ENCODE results near the gene CCT8L2.
"Not testable (repeated sequence)": the region's sequence is repeated elsewhere in the genome, so short reads cannot be mapped to it uniquely, and the experiment has no call there.

Gene CCT8L2

DNA sequence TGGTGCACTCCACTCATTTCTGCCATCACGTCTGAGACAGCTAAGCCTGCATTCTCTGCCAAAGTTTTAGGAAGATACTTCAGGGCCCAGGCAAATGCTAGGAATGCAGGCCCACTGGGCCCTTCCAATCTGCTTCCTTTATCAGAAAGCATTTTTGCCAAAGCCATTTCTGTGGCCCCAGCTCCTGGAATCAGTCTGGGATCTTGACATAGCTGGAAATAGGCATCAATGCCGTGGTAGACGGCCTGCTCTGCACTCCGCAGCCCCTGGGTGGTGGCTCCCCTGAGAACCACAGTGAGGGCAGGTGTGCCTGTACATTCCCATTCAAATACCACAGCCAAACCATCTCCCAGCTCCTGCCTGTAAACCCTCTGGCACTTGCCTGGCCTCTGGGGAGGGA is 1.5 kb downstream of the CCT8L2 start:
- H3K4me1 ChIP-seq (ENCODE audit: control insufficient read depth, low read depth, low read length); H3K27me3 ChIP-seq (ENCODE audit: control insufficient read depth, insufficient read depth, low read length); H3K4me3 ChIP-seq (ENCODE audit: low read length); H3K36me3 ChIP-seq (ENCODE audit: control insufficient read depth, low read depth, low read length); H3K9ac ChIP-seq (ENCODE audit: low read length); H3K27ac ChIP-seq (ENCODE audit: low read length): not testable (repeated sequence)
- peaks cover 22% of the 10 kb centered on the region for H3K9me3 ChIP-seq (ENCODE audit: control insufficient read depth, low read depth, low read length)

- no peak overlapping the region for H3K4me3 ChIP-seq (ENCODE audit: low read length)
- no peak overlapping the region for H3K9ac ChIP-seq (ENCODE audit: low read length)
- H3K27me3 ChIP-seq (ENCODE audit: control insufficient read depth, insufficient read depth, low read length): no peaks in the 10 kb centered on the region
- H3K9me3 ChIP-seq (ENCODE audit: control insufficient read depth, low read depth, low read length): peaks cover 20% of the 10 kb centered on the region
- H3K36me3 ChIP-seq (ENCODE audit: control insufficient read depth, low read depth, low read length): no peaks in the 10 kb centered on the region
- no peaks in the 10 kb centered on the region for H3K4me1 ChIP-seq (ENCODE audit: control insufficient read depth, low read depth, low read length)
- H3K27ac ChIP-seq (ENCODE audit: low read length): no peak overlapping the region
Observed at GRCh38 chr22:16586991-16587390, 5.6 kb downstream of the CCT8L2 start.

DNA sequence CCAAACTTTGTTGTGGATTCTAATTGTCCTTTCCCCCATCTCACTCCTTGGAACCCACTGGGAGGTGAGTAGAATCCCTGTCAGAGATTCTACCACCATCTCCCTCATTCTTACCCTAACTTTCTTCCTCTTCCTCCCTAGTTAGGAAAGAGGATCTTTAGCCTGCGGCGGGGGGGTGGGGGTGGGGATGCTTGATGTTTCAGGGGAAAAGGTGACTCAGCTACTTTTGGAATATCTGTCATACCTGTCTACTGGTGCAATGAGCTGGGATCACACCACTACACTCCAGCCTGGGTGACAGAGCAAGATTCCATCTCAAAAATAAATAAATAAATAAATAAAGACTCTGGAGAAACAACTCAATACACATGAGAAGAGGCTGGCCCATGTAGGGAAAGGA is 6.4 kb downstream of the CCT8L2 start:
- Histone ChIP-seq H3K9ac (ENCODE audit: low read length) (no peak overlapping the region), H3K4me3 (ENCODE audit: low read length) (no peak overlapping the region), H3K4me1 (ENCODE audit: control insufficient read depth, low read depth, low read length) (no peaks in the 10 kb centered on the region), H3K9me3 (ENCODE audit: control insufficient read depth, low read depth, low read length) (peaks cover 20% of the 10 kb centered on the region), H3K27me3 (ENCODE audit: control insufficient read depth, insufficient read depth, low read length) (no peaks in the 10 kb centered on the region), H3K27ac (ENCODE audit: low read length) (no peak overlapping the region), H3K36me3 (ENCODE audit: control insufficient read depth, low read depth, low read length) (no peaks in the 10 kb centered on the region)

DNA sequence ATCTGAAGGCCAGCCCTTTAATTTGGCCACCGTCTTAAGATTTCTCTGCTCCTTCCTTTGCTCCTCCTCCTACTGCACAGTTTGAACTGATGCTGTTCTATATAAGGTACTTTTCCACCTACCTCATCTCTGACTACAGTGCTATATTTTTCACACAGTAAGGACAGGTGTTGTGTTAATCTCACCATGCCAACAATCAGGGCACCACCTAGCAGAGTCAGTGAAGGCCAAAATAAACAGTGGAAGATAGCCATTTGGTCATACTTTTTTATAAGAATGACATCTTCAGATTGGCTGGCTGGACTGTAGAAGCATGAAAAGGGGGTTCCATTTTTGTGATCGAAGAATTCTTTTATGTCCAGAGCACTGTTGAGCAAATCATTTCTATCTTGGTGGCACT is 11.7 kb downstream of the CCT8L2 start:
- H3K27ac ChIP-seq (ENCODE audit: low read length); H3K27me3 ChIP-seq (ENCODE audit: control insufficient read depth, insufficient read depth, low read length); H3K4me1 ChIP-seq (ENCODE audit: control insufficient read depth, low read depth, low read length); H3K4me3 ChIP-seq (ENCODE audit: low read length); H3K9ac ChIP-seq (ENCODE audit: low read length); H3K36me3 ChIP-seq (ENCODE audit: control insufficient read depth, low read depth, low read length): not testable (repeated sequence)
- peaks cover 15% of the 10 kb centered on the region for H3K9me3 ChIP-seq (ENCODE audit: control insufficient read depth, low read depth, low read length)

- H3K9me3 ChIP-seq (ENCODE audit: control insufficient read depth, low read depth, low read length): peaks cover 12% of the 10 kb centered on the region
- H3K27ac ChIP-seq (ENCODE audit: low read length); H3K4me3 ChIP-seq (ENCODE audit: low read length); H3K27me3 ChIP-seq (ENCODE audit: control insufficient read depth, insufficient read depth, low read length); H3K9ac ChIP-seq (ENCODE audit: low read length); H3K36me3 ChIP-seq (ENCODE audit: control insufficient read depth, low read depth, low read length); H3K4me1 ChIP-seq (ENCODE audit: control insufficient read depth, low read depth, low read length): not testable (repeated sequence)
Observed at GRCh38 chr22:16569240-16569834, 23.3 kb downstream of the CCT8L2 start.

DNA sequence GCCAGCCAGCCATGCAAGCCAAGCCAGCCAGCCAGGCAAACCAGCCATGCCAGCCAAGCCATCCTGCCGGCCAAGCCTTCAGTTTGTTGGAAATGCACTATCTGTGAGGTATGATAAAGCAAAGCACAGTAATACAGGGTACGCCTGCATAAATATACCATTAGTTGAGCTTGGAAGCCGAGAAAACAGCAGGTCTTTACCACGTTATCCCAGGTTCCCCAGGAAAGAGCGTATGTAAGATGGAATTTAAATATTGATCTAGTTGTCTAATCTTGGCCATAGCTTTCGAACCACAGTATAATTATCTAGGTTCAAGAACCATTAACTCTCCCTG is 24.2 kb downstream of the CCT8L2 start:
- Histone ChIP-seq H3K27me3 (ENCODE audit: control insufficient read depth, insufficient read depth, low read length) (no peaks in the 10 kb centered on the region), H3K27ac (ENCODE audit: low read length) (no peak overlapping the region), H3K4me3 (ENCODE audit: low read length) (no peak overlapping the region), H3K36me3 (ENCODE audit: control insufficient read depth, low read depth, low read length) (no peaks in the 10 kb centered on the region), H3K9ac (ENCODE audit: low read length) (no peak overlapping the region), H3K9me3 (ENCODE audit: control insufficient read depth, low read depth, low read length) (peaks cover 11% of the 10 kb centered on the region), H3K4me1 (ENCODE audit: control insufficient read depth, low read depth, low read length) (no peaks in the 10 kb centered on the region)

DNA sequence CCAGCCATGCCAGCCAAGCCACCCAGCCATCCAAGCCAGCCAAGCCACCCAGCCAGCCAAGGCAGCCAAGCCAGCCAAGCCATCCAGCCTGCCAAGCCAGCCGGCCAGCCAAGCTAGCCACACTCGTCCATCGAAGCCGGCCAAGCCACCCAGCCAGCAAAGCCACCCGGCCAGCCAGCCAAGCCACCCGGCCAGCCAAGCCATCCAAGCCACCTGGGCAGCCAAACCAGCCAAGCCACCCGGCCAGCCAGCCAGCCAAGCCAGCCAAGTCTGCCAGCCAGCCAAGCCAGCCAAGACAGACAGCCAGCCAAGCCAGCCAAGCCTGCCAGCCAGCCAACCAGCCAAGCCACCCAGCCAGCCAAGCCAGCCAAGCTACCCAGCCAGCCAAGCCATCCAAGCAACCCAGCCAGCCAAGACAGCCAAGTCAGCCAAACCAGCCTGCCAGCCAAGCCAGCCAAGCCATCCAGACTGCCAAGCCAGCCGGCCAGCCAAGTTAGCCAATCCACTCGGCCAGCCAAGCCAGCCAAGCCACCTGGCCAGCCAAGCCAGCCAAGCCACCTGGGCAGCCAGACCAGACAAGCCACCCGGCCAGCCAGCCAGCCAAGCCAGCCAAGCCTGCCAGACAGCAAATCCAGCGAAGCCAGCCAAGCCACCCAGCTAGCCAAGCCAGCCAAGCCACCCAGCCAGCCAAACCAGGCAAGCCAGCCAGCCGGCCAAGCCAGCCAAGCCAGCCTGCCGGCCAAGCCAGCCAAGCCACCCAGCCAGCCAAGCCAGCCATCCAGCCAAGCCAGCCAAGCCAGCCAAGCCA is 24.8 kb downstream of the CCT8L2 start:
- H3K9me3 ChIP-seq (ENCODE audit: control insufficient read depth, low read depth, low read length): peaks cover 11% of the 10 kb centered on the region
- not testable (repeated sequence) for H3K4me1 ChIP-seq (ENCODE audit: control insufficient read depth, low read depth, low read length); H3K27me3 ChIP-seq (ENCODE audit: control insufficient read depth, insufficient read depth, low read length); H3K9ac ChIP-seq (ENCODE audit: low read length); H3K36me3 ChIP-seq (ENCODE audit: control insufficient read depth, low read depth, low read length); H3K27ac ChIP-seq (ENCODE audit: low read length); H3K4me3 ChIP-seq (ENCODE audit: low read length)

- H3K9me3 ChIP-seq (ENCODE audit: control insufficient read depth, low read depth, low read length): peaks cover 15% of the 10 kb centered on the region
- not testable (repeated sequence) for H3K4me1 ChIP-seq (ENCODE audit: control insufficient read depth, low read depth, low read length); H3K4me3 ChIP-seq (ENCODE audit: low read length); H3K27ac ChIP-seq (ENCODE audit: low read length); H3K27me3 ChIP-seq (ENCODE audit: control insufficient read depth, insufficient read depth, low read length); H3K36me3 ChIP-seq (ENCODE audit: control insufficient read depth, low read depth, low read length); H3K9ac ChIP-seq (ENCODE audit: low read length)
Observed at GRCh38 chr22:16566421-16567151, 26.0 kb downstream of the CCT8L2 start.

DNA sequence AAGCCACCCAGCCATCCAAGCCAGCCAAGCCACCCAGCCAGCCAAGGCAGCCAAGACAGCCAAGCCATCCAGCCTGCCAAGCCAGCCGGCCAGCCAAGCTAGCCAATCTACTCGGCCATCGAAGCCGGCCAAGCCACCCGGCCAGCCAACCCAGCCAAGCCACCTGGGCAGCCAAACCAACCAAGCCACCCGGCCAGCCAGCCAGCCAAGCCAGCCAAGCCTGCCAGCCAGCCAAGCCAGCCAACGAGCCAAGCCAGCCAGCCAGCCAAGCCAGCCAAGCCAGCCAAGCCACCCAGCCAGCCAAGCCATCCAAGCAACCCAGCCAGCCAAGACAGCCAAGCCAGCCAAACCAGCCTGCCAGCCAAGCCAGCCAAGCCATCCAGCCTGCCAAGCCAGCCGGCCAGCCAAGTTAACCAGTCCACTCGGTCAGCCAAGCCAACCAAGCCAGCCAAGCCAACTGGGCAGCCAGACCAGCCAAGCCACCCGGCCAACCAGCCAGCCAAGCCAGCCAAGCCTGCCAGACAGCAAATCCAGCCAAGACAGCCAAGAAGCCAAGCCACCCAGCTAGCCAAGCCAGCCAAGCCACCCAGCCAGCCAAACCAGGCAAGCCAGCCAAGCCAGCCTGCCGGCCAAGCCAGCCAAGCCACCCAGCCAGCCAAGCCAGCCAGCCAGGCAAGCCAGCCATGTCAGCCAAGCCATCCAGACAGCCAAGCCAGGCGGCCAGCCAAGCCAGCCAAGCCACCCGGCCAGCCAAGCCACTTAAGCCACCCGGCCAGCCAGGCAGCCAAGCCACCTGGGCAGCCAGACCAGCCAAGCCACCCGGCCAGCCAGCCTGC is 26.8 kb downstream of the CCT8L2 start:
- not testable (repeated sequence) for H3K4me3 ChIP-seq (ENCODE audit: low read length); H3K27ac ChIP-seq (ENCODE audit: low read length); H3K9ac ChIP-seq (ENCODE audit: low read length); H3K36me3 ChIP-seq (ENCODE audit: control insufficient read depth, low read depth, low read length); H3K4me1 ChIP-seq (ENCODE audit: control insufficient read depth, low read depth, low read length); H3K27me3 ChIP-seq (ENCODE audit: control insufficient read depth, insufficient read depth, low read length)
- H3K9me3 ChIP-seq (ENCODE audit: control insufficient read depth, low read depth, low read length): peaks cover 13% of the 10 kb centered on the region

DNA sequence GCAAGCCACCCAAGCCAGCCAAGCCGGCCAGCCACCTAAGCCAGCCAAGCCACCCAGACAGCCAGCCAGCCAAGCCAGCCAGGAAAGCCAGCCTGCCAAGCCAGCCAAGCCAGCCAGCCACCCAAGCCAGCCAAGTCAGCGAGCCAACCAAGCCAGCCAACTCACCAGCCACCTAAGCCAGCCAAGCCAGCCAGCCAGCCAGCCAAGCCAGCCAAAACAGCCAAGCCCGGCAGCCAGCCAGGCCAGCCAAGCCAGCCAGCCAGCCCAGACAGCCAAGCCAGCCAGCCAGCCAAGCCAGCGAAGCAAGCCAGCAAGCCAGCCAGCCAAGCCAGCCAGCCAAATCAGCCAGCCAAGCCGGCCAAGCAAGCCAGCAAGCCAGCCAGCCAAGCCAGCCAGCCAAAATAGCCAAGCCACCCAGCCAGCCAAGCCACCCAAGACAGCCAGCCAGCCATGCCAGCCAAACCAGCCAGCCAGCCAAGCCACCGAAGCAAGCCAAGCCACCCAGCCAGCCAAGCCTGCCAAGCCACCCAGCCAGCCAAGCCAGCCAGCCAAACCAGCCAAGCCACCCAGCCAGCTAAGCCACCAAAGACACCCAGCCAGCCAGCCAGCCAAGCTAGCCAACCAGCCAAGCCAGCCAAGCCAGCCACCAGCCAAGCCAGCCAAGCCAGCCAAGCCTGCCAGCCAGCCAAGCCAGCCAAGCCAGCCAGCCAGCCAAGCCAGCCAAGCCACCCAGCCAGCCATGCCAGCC is 27.6 kb downstream of the CCT8L2 start:
- H3K27ac ChIP-seq (ENCODE audit: low read length); H3K9ac ChIP-seq (ENCODE audit: low read length); H3K9me3 ChIP-seq (ENCODE audit: control insufficient read depth, low read depth, low read length); H3K36me3 ChIP-seq (ENCODE audit: control insufficient read depth, low read depth, low read length); H3K4me1 ChIP-seq (ENCODE audit: control insufficient read depth, low read depth, low read length); H3K27me3 ChIP-seq (ENCODE audit: control insufficient read depth, insufficient read depth, low read length); H3K4me3 ChIP-seq (ENCODE audit: low read length): not testable (repeated sequence)
